GM23338 (cell line): ENCODE results near the gene GIPC1. TPM values are rescaled to one million over a fixed set of nuclear protein-coding genes. Genes with fewer than 3 reads are reported as not detected.
A peak's percentile ranks its signal among the peaks of the same experiment; 100 is the strongest.

Experiments
- ATAC-seq: fragments of 200-7000 bp; cut with Tn5 transposase; 3 replicates; pipeline ENCODE4 v1.9.1; 2020
- DNase-seq: peaks from one replicate; pipeline ENCODE4 v3.0.0-alpha.2; 2015; ENCODE audit warnings: low spot score
- H2AFZ ChIP-seq: fragments of 200-600 bp; sonication (generic); 2 replicates; pipeline ENCODE4 v1.8.0; 2016; ENCODE audit warnings: antibody characterized with exemption, mild to moderate bottlenecking, moderate library complexity
- H3F3A ChIP-seq: fragments of 200-600 bp; sonication (generic); replicated peaks from 2 replicates; pipeline ENCODE4 v1.8.0; 2017; ENCODE audit warnings: antibody characterized with exemption, mixed run types, low read depth
- H3K27ac ChIP-seq: fragments of 200-600 bp; sonication (generic); 2 replicates; pipeline ENCODE4 v1.6.1; 2016; ENCODE audit warnings: low read depth
- H3K27me3 ChIP-seq: fragments of 200-600 bp; sonication (generic); 2 replicates; pipeline ENCODE4 v1.8.0; 2016; ENCODE audit warnings: mild to moderate bottlenecking, mixed run types, moderate library complexity; ENCODE audit not compliant: insufficient read depth
- H3K36me3 ChIP-seq: fragments of 200-600 bp; sonication (generic); 2 replicates; pipeline ENCODE4 v1.8.0; 2016; ENCODE audit warnings: mild to moderate bottlenecking; ENCODE audit not compliant: insufficient read depth
- H3K4me1 ChIP-seq: fragments of 200-600 bp; sonication (generic); 2 replicates; pipeline ENCODE4 v1.8.0; 2016; ENCODE audit warnings: mild to moderate bottlenecking, moderate library complexity; ENCODE audit not compliant: insufficient read depth
- H3K4me2 ChIP-seq: fragments of 200-600 bp; sonication (generic); 2 replicates; pipeline ENCODE4 v1.7.1; 2017; ENCODE audit warnings: mixed run types
- H3K4me3 ChIP-seq: fragments of 200-600 bp; sonication (generic); 2 replicates; pipeline ENCODE4 v1.6.1; 2016; ENCODE audit warnings: mixed run types
- H3K79me2 ChIP-seq: fragments of 200-600 bp; sonication (generic); replicated peaks from 2 replicates; pipeline ENCODE4 v1.8.0; 2017; ENCODE audit warnings: mild to moderate bottlenecking; ENCODE audit not compliant: insufficient read depth
- H3K9me2 ChIP-seq: fragments of 200-600 bp; sonication (generic); 2 replicates; pipeline ENCODE4 v1.8.0; 2017; ENCODE audit not compliant: insufficient read depth
- H4K20me1 ChIP-seq: fragments of 200-600 bp; sonication (generic); replicated peaks from 2 replicates; pipeline ENCODE4 v1.8.0; 2017; ENCODE audit warnings: mild to moderate bottlenecking; ENCODE audit not compliant: insufficient read depth
- H3K27ac Mint-ChIP-seq: 2 replicates; pipeline ENCODE4 v1.8.0; 2020; ENCODE audit warnings: inconsistent platforms, mild to moderate bottlenecking, moderate library complexity, mixed read lengths
- H3K27me3 Mint-ChIP-seq: 3 replicates; pipeline ENCODE4 v1.8.0; 2022; ENCODE audit warnings: low read depth, mild to moderate bottlenecking, moderate library complexity, mixed read lengths, inconsistent platforms; ENCODE audit not compliant: insufficient read depth, poor library complexity
- H3K36me3 Mint-ChIP-seq: 3 replicates; pipeline ENCODE4 v1.8.0; 2021; ENCODE audit warnings: low read depth, mild to moderate bottlenecking, inconsistent platforms, moderate library complexity, mixed read lengths
- H3K4me1 Mint-ChIP-seq: 3 replicates; pipeline ENCODE4 v1.8.0; 2020; ENCODE audit warnings: mild to moderate bottlenecking, inconsistent platforms, mixed read lengths
- H3K4me3 Mint-ChIP-seq: 3 replicates; pipeline ENCODE4 v1.8.0; 2021; ENCODE audit warnings: moderate library complexity, mild to moderate bottlenecking, inconsistent platforms, mixed read lengths
- H3K9me3 Mint-ChIP-seq: 3 replicates; pipeline ENCODE4 v1.8.0; 2020; ENCODE audit warnings: moderate library complexity, mild to moderate bottlenecking, inconsistent platforms, mixed read lengths
- CREB1 ChIP-seq: fragments of 250-450 bp; sonication (Bioruptor Pico); IDR thresholded peaks from 2 replicates; pipeline ENCODE4 v1.5.0; 2020; ENCODE audit warnings: low read depth, mild to moderate bottlenecking, moderate library complexity
- CTCF ChIP-seq, 2 experiments: fragments of 200-600 bp in 1 of 2; sonication (generic) in 1 of 2; conservative IDR thresholded peaks; 2 replicates each; pipeline versions ENCODE4 v1.5.1 to v1.6.1; 2016 to 2017; ENCODE audit warnings: antibody characterized with exemption in 2 of 2, low read depth in 2 of 2, mild to moderate bottlenecking in 2 of 2, moderate library complexity in 1 of 2
- ETS1 ChIP-seq: IDR thresholded peaks from 2 replicates; pipeline ENCODE4 v1.6.1; 2016; ENCODE audit warnings: antibody characterized with exemption
- EZH2 ChIP-seq: fragments of 200-600 bp; sonication (generic); IDR thresholded peaks from one replicate; pipeline ENCODE4 v1.8.0; 2017; ENCODE audit warnings: antibody characterized with exemption, mild to moderate bottlenecking, low read depth; ENCODE audit not compliant: unreplicated experiment
- EZH2phosphoT487 ChIP-seq: fragments of 200-600 bp; sonication (generic); IDR thresholded peaks from one replicate; pipeline ENCODE4 v1.8.1; 2018; ENCODE audit warnings: antibody characterized with exemption; ENCODE audit not compliant: unreplicated experiment
- JUNB ChIP-seq: IDR thresholded peaks from one replicate; pipeline ENCODE4 v1.6.1; 2016; ENCODE audit warnings: antibody characterized with exemption; ENCODE audit not compliant: unreplicated experiment
- NANOG ChIP-seq: IDR thresholded peaks from 2 replicates; pipeline ENCODE4 v1.6.1; 2016; ENCODE audit warnings: antibody characterized with exemption, borderline replicate concordance
- POLR2AphosphoS5 ChIP-seq: IDR thresholded peaks from 2 replicates; pipeline ENCODE4 v1.6.1; 2016; ENCODE audit warnings: antibody characterized with exemption, low read depth
- STAT1 ChIP-seq: IDR thresholded peaks from one replicate; pipeline ENCODE4 v1.6.1; 2016; ENCODE audit warnings: antibody characterized with exemption; ENCODE audit not compliant: unreplicated experiment
- ZNF114 ChIP-seq: fragments of 250-450 bp; sonication (Bioruptor Pico); IDR thresholded peaks from 2 replicates; pipeline ENCODE4 v1.5.0; 2020; ENCODE audit warnings: mild to moderate bottlenecking, moderate library complexity
- ZNF331 ChIP-seq: fragments of 250-450 bp; sonication (Bioruptor Pico); IDR thresholded peaks from 2 replicates; pipeline ENCODE4 v1.5.0; 2020; ENCODE audit warnings: low read depth, mild to moderate bottlenecking, moderate library complexity
- polyA plus RNA-seq: library from polyadenylated mRNA; unstranded; fragments of >200 nt; fragmentation: Nextera tagmentation; extraction: Ambion mirVana; gene quantifications from 2 replicates; pipeline ENCODE4 v1.2.1, GENCODE V29; 2016
- total RNA-seq: library from RNA; depleted of rRNA; stranded (reverse); fragments of >200 nt; shearing (Covaris generic); gene quantifications from 2 replicates; pipeline ENCODE4 v1.2.3, GENCODE V29; 2014
- TF ChIP-seq, protein P1 (sequence below): fragments of 250-450 bp; sonication (Bioruptor Pico); IDR thresholded peaks from 2 replicates; pipeline ENCODE4 v1.5.0; 2020; ENCODE audit warnings: mild to moderate bottlenecking, moderate library complexity

The GIPC1 gene
- total and polyA plus RNA-seq, 2 experiments from 2014 or later: 51.6 to 106 TPM

DNA sequence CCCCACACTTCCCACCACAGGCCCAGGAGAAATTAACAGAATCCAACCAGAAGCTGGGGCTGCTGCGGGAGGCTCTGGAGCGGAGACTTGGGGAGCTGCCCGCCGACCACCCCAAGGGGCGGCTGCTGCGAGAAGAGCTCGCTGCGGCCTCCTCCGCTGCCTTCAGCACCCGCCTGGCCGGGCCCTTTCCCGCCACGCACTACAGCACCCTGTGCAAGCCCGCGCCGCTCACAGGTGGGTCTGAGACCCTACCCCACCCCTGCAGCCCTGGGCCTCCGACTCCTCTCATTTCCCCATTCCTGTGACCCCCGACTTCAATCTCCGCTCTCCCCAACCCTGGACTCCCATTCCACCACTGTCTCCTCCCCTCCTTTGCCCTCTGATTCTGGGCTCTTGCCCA, 45.1 kb downstream of the GIPC1 start (continued):
- TF ChIP-seq ETS1: no peak
- TF ChIP-seq STAT1: no peak

DNA sequence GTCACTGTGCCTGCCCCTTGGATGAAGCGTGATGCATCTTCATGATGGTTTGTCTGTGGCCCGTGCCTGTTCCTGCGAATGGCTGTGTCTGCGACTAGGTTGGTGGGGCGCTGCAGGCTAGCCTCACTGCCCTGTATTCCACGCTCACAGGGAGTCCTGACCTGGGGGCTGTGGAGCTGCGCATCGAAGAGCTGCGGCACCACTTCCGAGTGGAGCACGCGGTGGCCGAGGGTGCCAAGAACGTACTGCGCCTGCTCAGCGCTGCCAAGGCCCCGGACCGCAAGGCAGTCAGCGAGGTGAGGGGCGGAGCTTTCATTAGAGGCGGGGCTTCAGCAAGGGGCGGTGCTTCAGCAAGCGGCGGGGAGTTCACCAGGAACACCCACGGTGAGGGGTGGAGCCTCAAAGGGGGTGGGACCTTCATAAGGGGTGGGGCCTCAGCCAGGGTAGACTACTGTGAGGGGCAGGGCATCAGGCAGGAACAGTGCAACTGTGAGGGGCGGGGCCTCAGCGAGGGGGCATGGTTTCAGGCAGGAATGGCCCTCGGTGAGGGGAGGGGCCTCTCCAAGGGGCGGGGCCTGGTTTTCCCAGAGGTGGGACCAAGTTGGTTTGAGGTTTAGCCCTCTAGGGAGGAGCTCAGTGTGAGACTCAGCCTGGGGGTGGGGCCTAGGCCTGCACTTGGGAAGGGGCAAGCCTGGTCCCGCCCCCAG, 45.6 kb downstream of the GIPC1 start:
- Mint-ChIP-seq H3K4me3 (no peak overlapping the region), H3K27ac (peak overlapping the region; percentile 60), H3K9me3 (no peaks in the 10 kb centered on the region; the same call in 2 of the 3 replicates), H3K36me3 (peaks cover 60% of the 10 kb centered on the region), H3K4me1 (no peaks in the 10 kb centered on the region), H3K27me3 (peaks cover 14% of the 10 kb centered on the region)
- Histone ChIP-seq H3K27me3 (no peaks in the 10 kb centered on the region), H3K79me2 (no peaks in the 10 kb centered on the region), H4K20me1 (no peaks in the 10 kb centered on the region), H3K4me1 (no peaks in the 10 kb centered on the region), H3F3A (peaks cover 14% of the 10 kb centered on the region), H2AFZ (no peak overlapping the region), H3K9me2 (no peaks in the 10 kb centered on the region), H3K4me3 (no peak overlapping the region), H3K36me3 (peaks cover 20% of the 10 kb centered on the region), H3K4me2 (no peak overlapping the region), H3K27ac (no peak overlapping the region)
- peak; percentile 95 for ATAC-seq
- peak; percentile 98 for DNase-seq
- TF ChIP-seq, protein P1, sequence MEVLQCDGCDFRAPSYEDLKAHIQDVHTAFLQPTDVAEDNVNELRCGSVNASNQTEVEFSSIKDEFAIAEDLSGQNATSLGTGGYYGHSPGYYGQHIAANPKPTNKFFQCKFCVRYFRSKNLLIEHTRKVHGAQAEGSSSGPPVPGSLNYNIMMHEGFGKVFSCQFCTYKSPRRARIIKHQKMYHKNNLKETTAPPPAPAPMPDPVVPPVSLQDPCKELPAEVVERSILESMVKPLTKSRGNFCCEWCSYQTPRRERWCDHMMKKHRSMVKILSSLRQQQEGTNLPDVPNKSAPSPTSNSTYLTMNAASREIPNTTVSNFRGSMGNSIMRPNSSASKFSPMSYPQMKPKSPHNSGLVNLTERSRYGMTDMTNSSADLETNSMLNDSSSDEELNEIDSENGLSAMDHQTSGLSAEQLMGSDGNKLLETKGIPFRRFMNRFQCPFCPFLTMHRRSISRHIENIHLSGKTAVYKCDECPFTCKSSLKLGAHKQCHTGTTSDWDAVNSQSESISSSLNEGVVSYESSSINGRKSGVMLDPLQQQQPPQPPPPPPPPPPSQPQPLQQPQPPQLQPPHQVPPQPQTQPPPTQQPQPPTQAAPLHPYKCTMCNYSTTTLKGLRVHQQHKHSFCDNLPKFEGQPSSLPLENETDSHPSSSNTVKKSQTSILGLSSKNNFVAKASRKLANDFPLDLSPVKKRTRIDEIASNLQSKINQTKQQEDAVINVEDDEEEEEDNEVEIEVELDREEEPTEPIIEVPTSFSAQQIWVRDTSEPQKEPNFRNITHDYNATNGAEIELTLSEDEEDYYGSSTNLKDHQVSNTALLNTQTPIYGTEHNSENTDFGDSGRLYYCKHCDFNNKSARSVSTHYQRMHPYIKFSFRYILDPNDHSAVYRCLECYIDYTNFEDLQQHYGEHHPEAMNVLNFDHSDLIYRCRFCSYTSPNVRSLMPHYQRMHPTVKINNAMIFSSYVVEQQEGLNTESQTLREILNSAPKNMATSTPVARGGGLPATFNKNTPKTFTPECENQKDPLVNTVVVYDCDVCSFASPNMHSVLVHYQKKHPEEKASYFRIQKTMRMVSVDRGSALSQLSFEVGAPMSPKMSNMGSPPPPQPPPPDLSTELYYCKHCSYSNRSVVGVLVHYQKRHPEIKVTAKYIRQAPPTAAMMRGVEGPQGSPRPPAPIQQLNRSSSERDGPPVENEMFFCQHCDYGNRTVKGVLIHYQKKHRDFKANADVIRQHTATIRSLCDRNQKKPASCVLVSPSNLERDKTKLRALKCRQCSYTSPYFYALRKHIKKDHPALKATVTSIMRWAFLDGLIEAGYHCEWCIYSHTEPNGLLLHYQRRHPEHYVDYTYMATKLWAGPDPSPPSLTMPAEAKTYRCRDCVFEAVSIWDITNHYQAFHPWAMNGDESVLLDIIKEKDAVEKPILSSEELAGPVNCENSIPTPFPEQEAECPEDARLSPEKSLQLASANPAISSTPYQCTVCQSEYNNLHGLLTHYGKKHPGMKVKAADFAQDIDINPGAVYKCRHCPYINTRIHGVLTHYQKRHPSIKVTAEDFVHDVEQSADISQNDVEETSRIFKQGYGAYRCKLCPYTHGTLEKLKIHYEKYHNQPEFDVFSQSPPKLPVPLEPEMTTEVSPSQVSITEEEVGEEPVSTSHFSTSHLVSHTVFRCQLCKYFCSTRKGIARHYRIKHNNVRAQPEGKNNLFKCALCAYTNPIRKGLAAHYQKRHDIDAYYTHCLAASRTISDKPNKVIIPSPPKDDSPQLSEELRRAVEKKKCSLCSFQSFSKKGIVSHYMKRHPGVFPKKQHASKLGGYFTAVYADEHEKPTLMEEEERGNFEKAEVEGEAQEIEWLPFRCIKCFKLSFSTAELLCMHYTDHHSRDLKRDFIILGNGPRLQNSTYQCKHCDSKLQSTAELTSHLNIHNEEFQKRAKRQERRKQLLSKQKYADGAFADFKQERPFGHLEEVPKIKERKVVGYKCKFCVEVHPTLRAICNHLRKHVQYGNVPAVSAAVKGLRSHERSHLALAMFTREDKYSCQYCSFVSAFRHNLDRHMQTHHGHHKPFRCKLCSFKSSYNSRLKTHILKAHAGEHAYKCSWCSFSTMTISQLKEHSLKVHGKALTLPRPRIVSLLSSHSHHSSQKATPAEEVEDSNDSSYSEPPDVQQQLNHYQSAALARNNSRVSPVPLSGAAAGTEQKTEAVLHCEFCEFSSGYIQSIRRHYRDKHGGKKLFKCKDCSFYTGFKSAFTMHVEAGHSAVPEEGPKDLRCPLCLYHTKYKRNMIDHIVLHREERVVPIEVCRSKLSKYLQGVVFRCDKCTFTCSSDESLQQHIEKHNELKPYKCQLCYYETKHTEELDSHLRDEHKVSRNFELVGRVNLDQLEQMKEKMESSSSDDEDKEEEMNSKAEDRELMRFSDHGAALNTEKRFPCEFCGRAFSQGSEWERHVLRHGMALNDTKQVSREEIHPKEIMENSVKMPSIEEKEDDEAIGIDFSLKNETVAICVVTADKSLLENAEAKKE (CRISPR knock-in tag): no peak
- TF ChIP-seq NANOG (no peak), EZH2 (no peak), CTCF (conservative IDR thresholded peaks at IDR 0.05; ENCODE audit: low read depth in 2 of 2) (no peak), ZNF114 (CRISPR knock-in tag) (no peak), ZNF331 (no peak), ETS1 (no peak), JUNB (no peak), CREB1 (CRISPR knock-in tag) (no peak), STAT1 (no peak), EZH2phosphoT487 (no peak), POLR2AphosphoS5 (no peak)
